ENCODE results near the gene SUN2.

DNA sequence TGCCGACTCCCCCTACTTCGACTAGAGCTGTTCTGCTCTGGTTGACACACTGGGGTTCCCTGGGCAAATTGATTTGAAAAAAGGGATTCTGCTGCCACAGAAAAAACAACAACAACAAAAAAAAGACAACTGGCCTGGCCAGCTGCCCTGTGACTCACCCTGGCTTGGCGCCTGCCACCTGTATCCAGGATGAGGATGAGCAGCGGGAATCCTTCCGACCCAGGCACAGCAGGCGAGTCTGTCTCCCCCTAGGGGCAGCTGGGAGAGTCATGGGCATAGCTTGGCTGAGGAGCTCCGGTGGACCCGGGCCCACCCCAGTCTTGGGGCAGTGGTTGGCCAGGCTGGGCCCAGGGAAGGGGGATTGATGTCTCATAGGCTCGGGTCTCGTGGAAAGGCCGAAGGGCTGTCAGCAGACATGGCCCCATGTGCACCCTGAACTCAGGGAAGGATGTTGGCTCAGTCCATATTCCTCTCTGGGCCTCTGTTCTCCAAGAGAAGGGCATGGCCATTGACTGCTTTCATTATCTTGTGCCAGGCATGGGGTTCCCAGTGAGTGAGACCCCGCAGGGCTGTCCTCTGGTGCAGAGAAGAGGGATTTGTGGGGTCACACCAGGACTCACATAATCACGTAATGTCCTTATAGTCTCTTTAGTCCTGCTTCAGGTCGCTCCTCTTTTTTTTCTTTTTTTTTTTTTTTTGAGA is 10.4 kb upstream of the SUN2 start:
- TF ChIP-seq POLR2AphosphoS5 (IDR thresholded peaks at IDR 0.05; ENCODE audit: low read depth, low read length) (no peak), JUN (IDR thresholded peaks at IDR 0.05; ENCODE audit: low read depth, low read length) (no peak), POLR2A (IDR thresholded peaks at IDR 0.05; ENCODE audit: control extremely low read depth in 1 of 2, low read depth in 2 of 2, low read length in 2 of 2) (no peak)
